Fibroblast of skin of right quadriceps (primary cell): ENCODE data around the gene ABHD17C.
A peak's percentile ranks its signal among the peaks of the same experiment; 100 is the strongest.

ENCODE experiments used
- DNase-seq: peaks from one replicate; pipeline ENCODE4 v3.0.0-alpha.2; 2013

ABHD17C gene

DNA sequence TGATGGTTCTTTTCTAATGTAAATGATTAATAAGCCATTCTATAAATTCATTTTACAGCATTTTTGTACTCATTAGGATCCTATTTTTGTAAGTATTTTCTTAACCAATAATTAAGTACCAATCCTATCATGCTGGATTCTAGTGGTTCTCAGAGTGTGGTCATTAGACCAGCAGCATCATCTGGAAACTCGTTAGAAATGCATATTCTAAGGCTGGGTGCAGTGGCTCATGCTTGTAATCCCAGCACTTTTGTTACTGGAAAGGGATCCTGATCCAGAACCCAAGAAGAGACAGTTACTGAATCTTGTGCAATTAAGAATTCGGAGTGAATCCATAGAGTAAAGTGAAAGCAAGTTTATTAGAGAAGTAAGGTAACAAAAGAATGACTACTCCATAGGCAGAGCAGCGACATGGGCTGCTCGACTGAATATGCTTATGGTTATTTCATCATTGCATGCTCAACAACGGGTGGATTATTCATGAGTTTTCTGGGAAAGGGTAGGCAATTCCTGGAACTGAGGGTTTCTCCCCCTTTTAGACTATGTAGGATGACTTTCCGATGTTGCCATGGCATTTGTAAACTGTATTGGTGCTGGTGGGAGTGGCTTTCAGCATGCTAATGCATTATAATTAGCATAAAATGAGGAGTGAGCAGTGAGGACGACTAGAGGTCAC is 74.2 kb downstream of the ABHD17C start:
- no peak for DNase-seq

DNA sequence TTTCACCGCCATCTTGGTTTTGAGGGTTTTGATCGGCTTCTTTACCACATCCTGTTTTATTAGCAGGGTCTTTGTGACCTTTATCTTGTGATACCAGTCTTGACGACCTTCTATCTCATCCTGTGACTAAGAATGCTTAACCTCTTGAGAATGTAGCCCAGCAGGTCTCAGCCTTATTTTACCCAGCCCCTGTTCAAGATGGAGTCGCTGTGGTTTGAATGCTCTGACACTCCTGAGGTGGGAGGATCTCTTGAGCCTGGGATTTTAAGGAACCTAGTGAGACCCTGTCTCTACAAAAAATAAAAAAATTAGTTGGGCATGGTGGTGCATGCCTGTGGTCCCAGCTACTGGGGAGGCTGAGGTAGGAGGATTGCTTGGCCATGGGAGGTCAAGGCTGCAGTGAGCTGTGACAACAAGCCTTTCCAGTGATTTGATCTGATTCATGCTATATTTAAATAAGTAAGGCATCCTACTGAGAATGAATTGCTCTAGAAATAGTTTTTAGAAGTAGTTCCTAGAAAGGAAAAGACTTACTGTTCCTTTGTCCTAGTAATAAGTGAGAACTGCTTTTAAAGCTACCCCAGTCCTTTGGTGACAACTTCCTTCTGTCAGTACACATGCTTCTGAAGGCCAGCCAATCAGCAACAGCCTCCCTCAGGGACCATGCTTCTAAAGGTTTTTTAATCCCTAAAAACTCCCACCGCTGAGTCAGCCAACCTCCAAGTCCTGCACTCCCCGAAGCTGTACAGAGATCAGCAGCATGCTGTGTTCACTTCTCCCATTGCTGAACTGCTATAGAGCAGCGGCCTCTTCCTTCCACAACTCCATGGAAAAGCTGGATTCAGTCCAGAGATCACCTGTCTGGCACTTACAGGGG is 75.0 kb downstream of the ABHD17C start:
- DNase-seq = peak; percentile 72

DNA sequence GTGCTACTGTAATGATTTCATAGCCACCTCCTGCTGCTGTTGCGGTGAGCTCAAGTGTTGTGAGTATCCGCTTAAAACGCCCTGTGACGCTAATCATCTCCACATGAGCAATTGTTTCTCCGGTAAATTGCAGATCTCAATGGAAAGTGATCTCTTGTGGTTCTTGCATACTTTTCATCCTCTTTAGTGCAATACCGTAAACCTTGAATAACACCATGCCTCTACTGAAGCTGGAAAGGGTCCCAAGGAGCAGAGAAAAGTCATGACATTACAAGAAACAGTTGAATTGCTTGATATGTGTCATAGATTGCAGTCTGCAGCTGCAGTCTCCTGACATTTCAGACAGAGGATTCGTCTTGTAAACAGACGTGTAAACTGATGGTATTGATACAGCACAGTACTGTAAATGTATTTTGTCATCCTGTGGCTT is 78.0 kb downstream of the ABHD17C start:
- DNase-seq = peak; percentile 98

DNA sequence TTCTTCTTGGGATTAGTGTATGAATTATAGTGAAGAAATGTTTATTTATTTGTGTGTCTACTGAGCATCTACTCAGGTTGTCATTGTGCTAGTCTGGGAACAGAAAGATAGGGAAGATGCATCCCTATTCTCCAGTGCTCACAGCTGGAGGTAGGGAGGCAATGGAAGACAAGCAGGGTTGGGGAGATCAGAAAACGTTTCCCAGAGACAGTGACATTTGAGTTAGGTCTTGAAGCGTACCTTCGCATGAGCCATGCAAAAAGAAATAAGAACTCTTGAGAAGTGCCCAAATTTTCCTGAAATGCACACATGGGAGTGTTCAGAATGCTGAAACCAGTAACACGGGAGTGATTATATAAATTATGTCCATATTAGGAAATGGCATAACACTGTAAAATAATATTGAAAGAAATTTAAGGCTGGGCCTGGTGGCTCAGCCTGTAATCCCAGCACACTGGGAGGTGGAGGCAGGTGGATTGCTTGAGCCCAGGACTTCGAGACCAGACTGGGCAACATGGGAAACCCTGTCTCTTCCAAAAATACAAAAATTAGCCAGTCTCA is 78.8 kb downstream of the ABHD17C start:
- peak; percentile 73 for DNase-seq

DNA sequence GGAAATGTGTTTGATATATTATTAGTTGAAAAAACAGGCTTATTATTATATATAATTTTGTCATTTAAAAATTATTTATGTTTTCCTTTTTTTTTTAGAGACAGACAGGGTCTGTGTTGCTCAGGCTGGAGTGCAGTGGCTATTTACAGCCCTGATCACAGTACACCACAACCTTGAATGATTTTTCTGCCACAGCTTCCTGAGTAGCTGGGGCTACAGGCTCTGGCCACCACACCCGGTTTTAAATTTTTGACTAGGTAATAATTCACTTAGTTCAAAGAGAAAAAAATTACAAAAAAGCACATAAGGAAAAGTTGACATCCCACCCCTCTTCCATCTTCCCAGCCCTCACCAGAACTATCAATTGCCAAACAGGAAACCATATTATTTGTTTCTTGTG is 79.4 kb downstream of the ABHD17C start:
- DNase-seq = no peak

DNA sequence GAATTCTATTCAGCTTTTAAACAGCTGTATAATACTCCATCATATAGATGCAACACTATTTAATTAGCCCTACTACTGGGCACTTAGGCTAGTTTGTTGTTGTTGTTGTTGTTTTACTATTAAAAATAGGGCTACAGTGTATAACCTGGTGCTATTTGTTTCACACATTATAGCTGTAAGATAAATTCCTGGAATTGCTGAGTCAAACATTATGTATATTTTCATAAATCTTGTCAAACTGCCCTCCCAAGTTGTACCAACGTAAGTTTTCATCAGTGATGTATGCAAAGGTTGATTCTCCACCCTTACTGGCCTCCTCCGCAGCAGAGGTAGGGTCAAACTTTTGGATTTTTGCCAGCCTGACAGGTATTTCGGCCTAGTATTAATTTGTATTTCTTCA is 80.2 kb downstream of the ABHD17C start:
- no peak for DNase-seq

DNA sequence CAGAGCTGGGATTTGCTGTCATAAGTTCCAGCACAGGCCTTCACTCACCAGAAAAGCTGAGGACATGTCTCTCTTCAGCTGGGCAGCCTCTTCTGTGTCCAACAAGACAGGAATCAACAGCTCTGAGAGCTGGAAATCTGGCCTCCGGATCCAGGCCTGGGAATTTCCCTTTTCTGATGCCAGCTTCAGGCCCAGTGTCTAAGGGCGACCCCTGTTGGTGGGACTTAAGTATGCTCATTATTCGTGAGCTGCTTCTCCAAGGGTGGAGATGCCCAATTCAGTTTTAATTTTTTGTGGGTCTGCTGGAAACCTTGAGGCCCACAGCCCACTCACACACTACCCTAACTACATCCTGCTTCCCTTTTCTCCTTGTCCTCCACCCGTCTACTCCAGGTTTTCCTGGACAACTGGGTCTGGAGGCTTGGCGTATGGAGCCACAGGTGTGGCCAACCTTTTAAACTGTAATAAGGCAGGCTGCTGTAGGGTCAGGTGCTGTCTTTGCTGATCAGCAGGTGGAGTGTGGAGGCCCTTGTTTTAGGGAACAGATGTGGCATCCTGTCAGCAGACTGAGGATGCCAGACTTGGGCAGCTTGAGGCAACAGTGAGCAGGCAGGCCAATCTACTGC is 81.4 kb downstream of the ABHD17C start:
- DNase-seq = peak; percentile 71

DNA sequence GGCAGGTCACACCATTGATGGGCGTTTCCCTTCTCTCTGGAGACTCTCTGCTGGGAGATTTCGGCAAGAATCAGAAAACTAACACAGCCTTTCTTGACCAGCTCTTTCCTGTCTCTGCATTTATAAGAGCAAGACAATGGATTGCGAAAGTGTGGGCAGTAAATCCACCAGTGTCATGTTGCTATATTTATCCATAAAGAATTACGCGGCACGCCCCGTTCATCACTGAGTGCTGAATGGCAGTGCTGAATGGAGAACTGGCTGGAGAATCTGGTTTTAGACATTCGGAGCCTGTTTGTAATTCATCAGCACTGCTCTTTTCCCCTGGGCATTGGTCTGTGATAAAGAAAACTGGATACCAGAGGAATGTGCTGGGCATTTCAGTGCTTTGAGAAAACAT is 82.0 kb downstream of the ABHD17C start:
- peak; percentile 95 for DNase-seq

DNA sequence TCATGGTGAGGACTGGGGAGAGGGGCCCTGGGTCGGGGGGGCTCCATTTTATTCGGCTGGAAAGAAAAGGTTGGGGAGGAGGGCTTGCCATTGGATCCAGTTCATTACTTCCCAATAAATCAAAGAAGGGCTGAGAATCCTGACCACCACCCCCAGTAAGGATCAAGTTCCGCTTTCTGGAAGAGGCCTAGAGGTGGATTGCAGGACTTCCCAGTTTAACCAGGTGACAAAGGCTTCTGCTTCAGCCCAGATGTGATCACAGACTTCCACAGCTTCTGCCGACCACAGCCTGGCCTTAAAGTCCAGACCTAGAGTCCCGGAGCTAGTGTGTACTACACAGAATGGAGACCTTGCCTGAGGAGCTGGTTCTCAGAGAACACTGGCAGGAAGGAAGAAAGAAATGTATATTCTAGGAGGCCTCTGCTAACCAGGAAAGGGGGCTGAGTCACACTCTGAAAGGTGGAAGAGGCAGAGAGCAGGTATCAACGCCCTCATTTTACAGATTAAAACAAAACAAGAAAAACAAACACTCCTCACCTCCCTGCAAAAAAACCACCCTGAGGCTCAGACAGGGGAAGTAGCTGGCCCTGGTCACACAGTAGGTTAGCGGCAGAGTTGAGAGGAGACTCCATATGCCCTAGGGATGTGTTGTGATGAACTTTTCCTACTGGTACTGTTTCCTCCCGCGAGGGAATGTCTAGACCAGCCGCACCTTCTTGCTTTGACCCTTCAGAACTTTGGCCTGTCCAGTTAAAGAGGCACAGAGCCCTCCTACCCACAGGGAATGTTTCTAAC is 82.9 kb downstream of the ABHD17C start:
- DNase-seq = no peak

DNA sequence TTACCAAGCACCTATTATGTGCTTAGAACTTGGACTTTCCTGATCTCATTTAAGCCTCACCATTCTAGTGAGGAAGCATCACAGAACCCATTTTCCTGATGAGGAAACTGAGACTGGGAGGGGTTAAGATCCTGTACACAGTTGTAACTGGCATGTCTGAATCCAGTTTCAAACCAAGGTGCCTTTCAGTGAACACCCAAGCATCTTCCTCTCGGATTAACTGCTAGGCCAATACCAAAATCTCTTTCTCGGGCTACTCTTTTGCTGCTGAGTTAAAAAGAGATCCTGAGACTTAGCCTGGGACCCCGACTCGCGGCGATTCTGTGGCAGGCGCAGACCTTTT is 83.5 kb downstream of the ABHD17C start:
- no peak for DNase-seq

DNA sequence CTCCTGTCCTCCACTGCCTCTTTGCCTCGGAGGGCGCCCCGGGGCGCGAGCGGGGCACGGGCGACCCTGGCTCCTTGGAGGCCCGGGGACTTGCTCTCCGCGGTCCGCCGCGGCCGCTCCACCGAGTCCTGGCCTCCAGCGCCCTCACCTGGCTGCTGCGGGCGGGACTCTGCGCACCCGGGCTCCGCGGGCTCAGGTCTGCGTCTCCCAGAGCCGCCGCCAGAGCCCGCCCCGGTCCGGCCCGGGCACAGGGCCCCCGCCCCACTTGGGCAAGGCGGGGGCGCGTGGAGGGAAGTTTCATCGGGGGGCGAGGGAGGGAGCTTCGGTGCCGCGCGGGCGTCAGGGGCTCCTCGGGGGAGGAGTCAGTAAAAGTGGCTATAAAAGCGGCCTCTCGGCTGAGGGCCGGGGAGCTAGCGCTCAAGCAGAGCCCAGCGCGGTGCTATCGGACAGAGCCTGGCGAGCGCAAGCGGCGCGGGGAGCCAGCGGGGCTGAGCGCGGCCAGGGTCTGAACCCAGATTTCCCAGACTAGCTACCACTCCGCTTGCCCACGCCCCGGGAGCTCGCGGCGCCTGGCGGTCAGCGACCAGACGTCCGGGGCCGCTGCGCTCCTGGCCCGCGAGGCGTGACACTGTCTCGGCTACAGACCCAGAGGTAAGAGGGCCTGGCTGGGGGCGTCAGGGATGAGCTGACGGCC is 84.0 kb downstream of the ABHD17C start, which contains the start of gene CEMIP:
Gene CEMIP (plus strand): TSS at position 407 of the 694 bp plus-strand sequence. CDS start 94,510 bp downstream, outside the sequence.
- DNase-seq = peak; percentile 90

DNA sequence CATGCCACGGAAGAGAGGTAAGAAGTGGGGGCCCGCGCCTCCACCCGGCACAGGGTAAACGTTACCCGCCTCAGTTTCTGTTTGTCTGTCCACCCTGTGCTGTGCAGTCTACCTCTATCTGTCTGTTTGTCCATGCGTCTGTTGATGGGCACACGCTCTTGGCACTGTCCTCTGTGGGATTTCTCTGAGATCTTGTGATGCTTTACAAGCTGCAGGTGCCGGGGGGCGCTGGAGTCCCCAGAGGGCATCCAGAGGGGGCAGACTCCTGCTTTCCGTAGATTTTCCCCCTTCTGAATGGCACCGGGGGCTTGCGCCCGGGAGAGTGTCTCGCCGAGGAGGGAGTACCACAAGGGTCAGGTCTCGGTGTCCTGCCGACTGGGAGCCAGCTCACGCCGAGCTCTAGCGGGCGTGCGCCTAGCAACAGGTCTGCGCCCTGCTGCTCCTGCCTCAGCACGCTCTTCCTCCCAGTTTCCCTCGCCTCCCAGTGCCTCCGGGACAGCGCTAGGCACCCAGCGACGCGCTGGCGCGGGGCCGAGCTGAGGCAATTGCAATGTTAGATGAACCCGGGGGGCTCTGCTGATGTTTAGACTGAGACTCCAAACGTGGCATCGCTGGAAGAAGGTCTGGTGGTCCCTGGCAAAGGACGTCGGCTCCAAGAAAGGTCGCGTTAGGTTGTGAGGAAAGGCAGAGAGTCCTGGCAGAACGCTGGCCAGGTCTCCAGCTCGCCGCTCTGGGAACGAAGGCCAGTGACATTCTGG is 84.7 kb downstream of the ABHD17C start:
- DNase-seq = no peak

DNA sequence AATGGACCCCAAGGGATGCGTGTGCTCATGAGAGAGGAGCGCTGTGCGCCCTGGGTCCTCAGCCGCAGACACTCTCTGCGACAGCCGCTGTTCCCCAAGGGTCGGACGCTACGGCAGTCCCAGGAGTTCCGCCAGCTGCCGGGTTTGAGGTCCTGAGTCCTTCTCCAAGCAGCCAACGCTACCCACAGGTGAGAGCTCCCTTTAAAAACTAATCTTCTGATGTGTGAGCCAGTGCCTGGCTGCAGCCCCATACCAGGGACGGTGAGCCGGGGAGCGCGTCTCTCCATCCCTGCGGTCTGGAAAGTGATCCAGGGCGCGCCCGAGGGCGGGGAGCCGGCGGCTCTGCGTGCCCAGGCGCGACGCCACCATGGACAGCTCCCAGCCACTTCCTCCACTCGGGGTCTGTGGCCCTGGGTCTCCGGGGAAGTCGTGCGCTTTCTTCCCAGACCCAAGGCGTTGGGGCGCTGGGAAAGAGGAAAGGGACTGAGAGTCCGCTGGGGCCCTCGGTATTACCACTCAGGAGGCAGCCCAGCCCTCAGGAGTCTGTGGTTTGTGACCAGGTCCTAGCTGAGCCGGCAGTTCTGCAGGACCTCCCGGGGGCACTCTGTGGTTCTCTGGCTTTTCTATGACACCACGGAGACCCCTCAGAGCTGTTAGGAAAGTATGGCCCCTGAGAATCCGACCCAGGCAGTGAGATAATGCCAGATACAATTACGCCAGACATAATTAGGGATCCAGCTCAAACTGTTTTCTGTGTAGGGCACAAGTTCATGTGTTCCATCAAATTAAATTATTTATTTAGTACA is 85.5 kb downstream of the ABHD17C start:
- DNase-seq = peak; percentile 61

DNA sequence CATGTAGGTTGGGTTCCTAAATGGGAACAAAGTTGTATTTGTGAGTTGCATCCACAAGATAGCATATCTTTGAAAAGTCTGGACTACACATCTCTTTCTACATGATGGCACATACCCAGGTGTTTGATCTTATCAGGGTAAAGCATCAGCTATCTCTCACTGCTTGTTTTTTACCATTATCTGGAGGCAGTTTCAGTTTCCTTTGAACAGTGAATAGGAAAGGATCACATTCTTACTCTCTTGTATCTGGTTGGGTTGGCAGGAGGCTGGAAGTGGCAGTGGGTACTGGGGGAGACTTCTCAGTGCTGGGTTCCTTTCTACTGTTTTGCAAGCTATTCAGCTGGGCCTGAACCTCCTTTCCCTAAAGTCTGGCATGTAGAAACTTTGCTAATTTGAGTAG is 88.2 kb downstream of the ABHD17C start:
- no peak for DNase-seq

DNA sequence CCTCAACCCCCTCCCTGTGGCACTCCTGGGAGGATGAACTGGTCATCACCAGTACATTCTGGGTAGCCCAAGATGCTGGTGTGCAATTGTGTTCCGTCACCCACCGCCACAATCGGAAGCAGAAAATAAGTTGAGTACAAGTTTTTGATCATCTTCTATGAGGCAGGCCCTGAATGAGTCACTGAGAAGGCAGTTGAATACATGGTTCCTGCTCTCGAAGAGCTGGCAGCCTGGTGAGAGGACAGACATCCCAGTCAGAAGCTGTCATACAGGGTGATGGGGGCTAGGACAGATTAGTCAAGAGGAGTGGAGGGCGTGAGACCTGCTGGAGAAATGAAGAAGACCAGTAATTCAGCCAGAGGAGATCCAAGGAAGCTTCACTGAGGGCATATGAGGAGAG is 90.2 kb downstream of the ABHD17C start:
- peak; percentile 37 for DNase-seq

DNA sequence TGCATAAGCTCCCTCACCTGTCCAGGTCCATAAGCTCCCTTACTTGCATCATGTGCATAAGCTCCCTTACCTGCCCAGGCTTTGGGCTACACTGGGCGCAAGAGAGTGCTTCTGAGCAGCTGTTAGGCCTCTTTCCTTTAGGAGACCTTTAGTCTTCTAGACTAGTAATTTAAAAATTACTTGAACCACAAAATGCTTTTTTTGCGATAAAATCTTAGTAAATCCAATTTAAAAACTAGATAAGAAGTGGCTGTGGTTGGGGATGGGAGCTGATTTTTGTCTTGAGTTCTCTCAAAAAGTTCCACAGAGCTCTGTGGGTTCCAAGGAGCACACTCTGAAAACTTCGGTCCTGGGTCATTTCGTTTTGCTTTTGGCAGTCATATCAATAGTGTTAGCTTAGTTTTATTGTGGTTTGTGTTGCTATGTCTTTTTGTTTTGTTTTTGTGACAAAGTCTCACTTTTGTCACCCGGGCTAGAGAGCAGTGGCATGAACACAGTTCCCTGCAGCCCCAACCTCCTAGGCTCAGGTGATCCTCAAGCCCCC is 90.8 kb downstream of the ABHD17C start:
- DNase-seq = no peak

DNA sequence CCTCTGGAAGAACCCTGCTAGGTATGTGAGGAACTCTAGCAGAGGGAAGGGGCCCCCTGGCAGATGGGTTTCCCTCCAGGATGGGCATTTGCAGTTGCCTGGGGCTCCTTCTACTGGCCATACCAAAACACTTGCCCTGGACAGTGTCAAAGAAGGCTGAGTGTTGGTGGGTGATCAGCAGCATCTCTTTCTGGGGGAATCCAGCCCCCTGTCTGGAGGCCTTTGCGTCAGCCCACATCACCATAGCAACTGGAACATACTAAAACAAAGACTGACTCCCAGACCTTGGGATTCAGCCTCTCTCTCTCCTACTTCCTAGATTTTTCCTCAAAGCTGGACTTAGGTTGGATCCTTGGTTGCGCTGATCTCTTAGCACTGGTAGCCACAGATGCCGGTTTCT is 92.2 kb downstream of the ABHD17C start:
- DNase-seq = no peak

DNA sequence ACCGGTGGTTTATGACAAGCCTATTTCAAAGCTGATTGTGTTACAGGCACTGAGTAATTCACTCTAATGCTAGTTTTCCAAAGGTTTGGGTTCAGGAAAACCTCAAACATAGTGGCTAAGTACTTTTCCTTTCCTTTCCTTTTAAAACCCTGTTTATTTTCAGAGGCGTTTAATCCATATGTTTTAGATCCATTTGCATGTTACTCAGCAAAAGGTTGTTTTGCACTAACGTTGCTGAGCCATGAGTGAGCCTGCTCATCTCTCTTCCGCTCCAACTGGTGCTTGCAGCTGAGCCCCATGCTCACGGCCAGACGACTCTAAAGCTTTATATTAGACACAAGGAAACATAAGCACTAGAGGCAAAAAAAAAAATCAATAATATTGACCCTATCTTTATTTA is 93.4 kb downstream of the ABHD17C start:
- DNase-seq = peak; percentile 76

DNA sequence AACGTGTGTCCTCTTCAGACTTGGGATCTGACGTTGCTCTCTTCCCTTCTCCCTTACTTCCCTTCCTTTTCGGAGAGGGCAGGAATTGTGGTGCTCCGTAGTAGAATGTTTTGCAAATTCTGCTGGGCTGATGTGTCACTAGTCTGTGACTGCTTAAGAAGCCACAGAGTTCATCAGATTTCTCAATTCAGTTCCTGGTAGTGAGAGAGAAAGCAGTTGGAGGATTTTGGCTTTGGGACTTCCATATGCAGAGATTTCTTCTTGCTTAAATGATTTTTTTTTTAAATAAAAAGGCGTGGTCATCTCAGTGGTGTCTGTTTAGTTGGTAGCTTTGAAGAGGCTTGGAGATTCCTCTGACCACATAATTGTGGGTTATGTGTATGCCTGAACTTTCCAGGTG is 94.2 kb downstream of the ABHD17C start:
- peak; percentile 75 for DNase-seq

DNA sequence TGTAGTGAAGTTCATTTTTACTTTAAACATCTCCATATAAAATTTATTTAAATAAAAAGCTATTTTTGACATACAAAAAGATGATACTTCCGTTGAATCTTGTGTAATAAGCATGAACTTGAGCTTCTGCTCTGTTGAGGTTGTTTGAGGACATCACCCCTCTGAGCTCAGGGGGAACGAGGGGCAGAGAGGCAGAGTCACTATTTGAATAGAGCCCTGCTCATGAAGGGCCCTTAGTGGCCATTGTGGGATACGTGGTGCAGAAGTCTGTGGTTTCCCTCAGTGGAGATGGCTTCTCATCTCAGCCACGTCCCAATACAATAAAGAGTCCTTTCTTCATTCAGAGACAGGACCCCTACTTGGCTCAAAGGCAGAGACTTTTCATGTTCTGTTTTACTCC is 94.7 kb downstream of the ABHD17C start:
- DNase-seq = no peak
